ENCODE measurements around the gene PPIG.

- TF ChIP-seq CTCF (IDR thresholded peaks at IDR 0.05; ENCODE audit: low read depth, low read length) (no peak), EZH2phosphoT487 (IDR thresholded peaks at IDR 0.05; ENCODE audit: low read depth) (no peak)
Observed at GRCh38 chr2:169599568-169599967, 15.4 kb downstream of the PPIG start.

All from OCI-LY3 (cell line).